Keratinocyte (primary cell): ENCODE data around the gene ARHGEF16. TPM values are rescaled to one million over a fixed set of nuclear protein-coding genes. Genes with fewer than 3 reads are reported as not detected.

Source experiments
- DNase-seq: peaks from one replicate; pipeline ENCODE4 v3.0.0-alpha.2; 2011; ENCODE audit warnings: low read depth, missing footprints, low spot score
- FAIRE-seq: peaks from 2 replicates; lab custom pipeline; 2011; peaks lifted over from hg19 to GRCh38; lab: Jason Lieb, UNC
- H2AFZ ChIP-seq: 2 replicates; pipeline ENCODE4 v1.6.0; 2012; ENCODE audit warnings: low read length, control low read depth, inconsistent platforms; ENCODE audit not compliant: control insufficient read depth
- H3K27ac ChIP-seq: 2 replicates; pipeline ENCODE4 v1.5.1; 2011; ENCODE audit warnings: low read length; ENCODE audit not compliant: control insufficient read depth, insufficient read depth
- H3K27me3 ChIP-seq: 3 replicates; pipeline ENCODE4 v1.6.0; 2011; ENCODE audit warnings: low read length; ENCODE audit not compliant: control insufficient read depth, insufficient read depth; ENCODE audit errors: extremely low read depth
- H3K36me3 ChIP-seq, 2 experiments: 2 replicates in 1 of 2; 3 replicates in 1 of 2; pipeline ENCODE4 v1.5.1; 2011; ENCODE audit warnings: low read length in 2 of 2, mild to moderate bottlenecking in 1 of 2; ENCODE audit not compliant: control insufficient read depth in 2 of 2, insufficient read depth in 2 of 2; ENCODE audit errors: extremely low read depth in 1 of 2
- H3K4me1 ChIP-seq: 3 replicates; pipeline ENCODE4 v1.5.1; 2011; ENCODE audit warnings: low read length; ENCODE audit not compliant: control insufficient read depth, insufficient read depth; ENCODE audit errors: extremely low read depth
- H3K4me2 ChIP-seq: 3 replicates; pipeline ENCODE4 v1.6.0; 2011; ENCODE audit warnings: low read depth, low read length; ENCODE audit not compliant: control insufficient read depth, insufficient read depth; ENCODE audit errors: extremely low read depth
- H3K4me3 ChIP-seq, 3 experiments: fragments of 200-600 bp in 1 of 3; sonication (generic) in 1 of 3; 2 replicates in 2 of 3; 3 replicates in 1 of 3; pipeline ENCODE4 v1.5.1; 2011 to 2016; ENCODE audit warnings: low read length in 3 of 3, mild to moderate bottlenecking in 3 of 3, control low read depth in 2 of 3, inconsistent platforms in 1 of 3, low read depth in 1 of 3, mixed read lengths in 1 of 3, mixed run types in 1 of 3, moderate library complexity in 1 of 3; ENCODE audit not compliant: control insufficient read depth in 2 of 3, insufficient read depth in 2 of 3; ENCODE audit errors: extremely low read depth in 1 of 3
- H3K79me2 ChIP-seq: 2 replicates; pipeline ENCODE4 v1.6.0; 2012; ENCODE audit warnings: low read length; ENCODE audit not compliant: control insufficient read depth, insufficient read depth
- H3K9ac ChIP-seq: 3 replicates; pipeline ENCODE4 v1.6.0; 2011; ENCODE audit warnings: low read length; ENCODE audit not compliant: control insufficient read depth, insufficient read depth; ENCODE audit errors: extremely low read depth
- H3K9me1 ChIP-seq: 3 replicates; pipeline ENCODE4 v1.6.0; 2011; ENCODE audit warnings: low read length; ENCODE audit not compliant: control insufficient read depth, insufficient read depth; ENCODE audit errors: extremely low read depth
- H3K9me3 ChIP-seq: 2 replicates; pipeline ENCODE4 v1.5.1; 2012; ENCODE audit warnings: low read depth, low read length; ENCODE audit not compliant: control insufficient read depth
- H4K20me1 ChIP-seq: 3 replicates; pipeline ENCODE4 v1.6.0; 2011; ENCODE audit warnings: low read length; ENCODE audit not compliant: control insufficient read depth, insufficient read depth; ENCODE audit errors: extremely low read depth
- CTCF ChIP-seq, 3 experiments: IDR thresholded peaks in 1 of 3; conservative IDR thresholded peaks in 1 of 3; optimal IDR thresholded peaks in 1 of 3; 2 replicates in 2 of 3; 3 replicates in 1 of 3; pipeline versions ENCODE3 to v1.5.1; 2011; ENCODE audit warnings: low read length in 3 of 3, mild to moderate bottlenecking in 3 of 3, moderate library complexity in 2 of 3, control low read depth in 1 of 3, inconsistent platforms in 1 of 3; ENCODE audit not compliant: insufficient read depth in 2 of 3; ENCODE audit errors: extremely low read depth in 1 of 3
- EZH2 ChIP-seq: IDR thresholded peaks from one replicate; pipeline ENCODE4 v1.6.1; 2012; ENCODE audit warnings: inconsistent platforms, mild to moderate bottlenecking, low read length, moderate library complexity
- dilution Hi-C: fragments of 300-500 bp; cut with MboI; formaldehyde crosslinking; loops from one replicate; pipeline ENCODE4 v1.7.0; 2020; ENCODE audit warnings: low sequenced_read_pairs; ENCODE audit not compliant: extremely low pct_ligation_motif_present
- polyA plus RNA-seq, 5 experiments: library from polyadenylated mRNA; depleted of rRNA in 3 of 5; stranded (reverse) in 3 of 5; stranded (forward) in 1 of 5; unstranded in 1 of 5; fragments of >200 nt; gene quantifications; 1 replicate in 1 of 5; 2 replicates in 3 of 5; 3 replicates in 1 of 5; pipeline versions ENCODE4 v1.2.1 to v1.2.3, GENCODE V29; 2011 to 2012; ENCODE audit warnings: missing spikeins in 2 of 5, low read depth in 1 of 5, low replicate concordance in 1 of 5

Gene ARHGEF16
- polyA plus RNA-seq, 1 donor (not counting 4 experiments of a cell fraction or from before 2014, with no cell fraction given) = 6.2 TPM

GRCh38 chr1:3525551-3526482 is 71.4 kb downstream of the ARHGEF16 start:
- TF ChIP-seq EZH2 (no peak), CTCF (optimal IDR thresholded peaks at IDR 0.05 in 1 of 3, IDR thresholded peaks at IDR 0.05 in 1 of 3, conservative IDR thresholded peaks at IDR 0.05 in 1 of 3; ENCODE audit: extremely low read depth in 1 of 3, insufficient read depth in 2 of 3, low read length in 3 of 3) (no peak)
- Histone ChIP-seq H3K27ac (no peak overlapping the region), H2AFZ (no peak overlapping the region), H3K4me3 (no peak overlapping the region), H3K27me3 (peaks cover 12% of the 10 kb centered on the region), H4K20me1 (no peaks in the 10 kb centered on the region), H3K9me3 (no peaks in the 10 kb centered on the region), H3K9me1 (no peaks in the 10 kb centered on the region), H3K36me3 (no peaks in the 10 kb centered on the region), H3K79me2 (no peaks in the 10 kb centered on the region), H3K9ac (no peak overlapping the region), H3K4me2 (no peak overlapping the region), H3K4me1 (peaks cover 11% of the 10 kb centered on the region)
- FAIRE-seq (no peak), DNase-seq (no peak)
- dilution Hi-C loops = loop anchor here (25.0 kb wide), 1 partner anchor 111 kb away; the partner anchor contains the start of gene TPRG1L

- H3K4me2 ChIP-seq = no peak overlapping the region
- no peaks in the 10 kb centered on the region for H3K9me3 ChIP-seq
- H3K4me1 ChIP-seq = peaks cover 13% of the 10 kb centered on the region
- H3K27ac ChIP-seq = no peak overlapping the region
- H3K9me1 ChIP-seq = no peaks in the 10 kb centered on the region
- H3K4me3 ChIP-seq = no peak overlapping the region
- dilution Hi-C loops = loop anchor here (25.0 kb wide), 1 partner anchor 110 kb away; the partner anchor contains the start of gene TPRG1L
- no peaks in the 10 kb centered on the region for H3K36me3 ChIP-seq
- H3K79me2 ChIP-seq = no peaks in the 10 kb centered on the region
- H2AFZ ChIP-seq = no peak overlapping the region
- H4K20me1 ChIP-seq = no peaks in the 10 kb centered on the region
- TF ChIP-seq CTCF (optimal IDR thresholded peaks at IDR 0.05 in 1 of 3, IDR thresholded peaks at IDR 0.05 in 1 of 3, conservative IDR thresholded peaks at IDR 0.05 in 1 of 3; ENCODE audit: extremely low read depth in 1 of 3, insufficient read depth in 2 of 3, low read length in 3 of 3) (no peak), EZH2 (no peak)
- no peak overlapping the region for H3K9ac ChIP-seq
- peaks cover 12% of the 10 kb centered on the region for H3K27me3 ChIP-seq
- DNase-seq (no peak), FAIRE-seq (no peak)
These were observed 73.3 kb downstream of the ARHGEF16 start for GRCh38 chr1:3527774-3528173.
